HEK293 (cell line): ENCODE results near the gene HPSE2.

Experiments
- GLI2 ChIP-seq: fragments of 450-650 bp; formaldehyde crosslinking; IDR thresholded peaks from 2 replicates; pipeline ENCODE4; 2017; ENCODE audit warnings: missing biosample characterization, missing genetic modification characterization, low read depth, borderline replicate concordance
- YY1 ChIP-seq: fragments of 450-650 bp; formaldehyde crosslinking; IDR thresholded peaks from 2 replicates; pipeline ENCODE4 v1.5.1; 2018; ENCODE audit warnings: missing biosample characterization, missing genetic modification characterization
- ZBTB21 ChIP-seq: fragments of 450-650 bp; formaldehyde crosslinking; IDR thresholded peaks from 2 replicates; pipeline ENCODE4 v1.5.1; 2017; ENCODE audit warnings: missing biosample characterization, missing genetic modification characterization
- ZNF138 ChIP-seq: fragments of 450-650 bp; formaldehyde crosslinking; IDR thresholded peaks from 2 replicates; pipeline ENCODE4 v1.5.1; 2016; ENCODE audit warnings: missing biosample characterization, missing genetic modification characterization, borderline replicate concordance
- ZNF174 ChIP-seq: fragments of 450-650 bp; formaldehyde crosslinking; IDR thresholded peaks from 2 replicates; pipeline ENCODE4 v1.5.0; 2017; ENCODE audit warnings: missing biosample characterization, mild to moderate bottlenecking, missing genetic modification characterization
- ZNF394 ChIP-seq: fragments of 450-650 bp; formaldehyde crosslinking; IDR thresholded peaks from 2 replicates; pipeline ENCODE4 v1.5.1; 2016; ENCODE audit warnings: missing biosample characterization, missing genetic modification characterization, mild to moderate bottlenecking, moderate library complexity, borderline replicate concordance
- TF ChIP-seq, protein P1 (sequence below): fragments of 450-650 bp; formaldehyde crosslinking; IDR thresholded peaks from 2 replicates; pipeline ENCODE4 v1.5.1; 2016; ENCODE audit warnings: missing biosample characterization, missing genetic modification characterization
- TF ChIP-seq, protein P2 (sequence below): fragments of 450-650 bp; formaldehyde crosslinking; IDR thresholded peaks from 2 replicates; pipeline ENCODE4 v1.5.1; 2016; ENCODE audit warnings: missing biosample characterization, missing genetic modification characterization

DNA sequence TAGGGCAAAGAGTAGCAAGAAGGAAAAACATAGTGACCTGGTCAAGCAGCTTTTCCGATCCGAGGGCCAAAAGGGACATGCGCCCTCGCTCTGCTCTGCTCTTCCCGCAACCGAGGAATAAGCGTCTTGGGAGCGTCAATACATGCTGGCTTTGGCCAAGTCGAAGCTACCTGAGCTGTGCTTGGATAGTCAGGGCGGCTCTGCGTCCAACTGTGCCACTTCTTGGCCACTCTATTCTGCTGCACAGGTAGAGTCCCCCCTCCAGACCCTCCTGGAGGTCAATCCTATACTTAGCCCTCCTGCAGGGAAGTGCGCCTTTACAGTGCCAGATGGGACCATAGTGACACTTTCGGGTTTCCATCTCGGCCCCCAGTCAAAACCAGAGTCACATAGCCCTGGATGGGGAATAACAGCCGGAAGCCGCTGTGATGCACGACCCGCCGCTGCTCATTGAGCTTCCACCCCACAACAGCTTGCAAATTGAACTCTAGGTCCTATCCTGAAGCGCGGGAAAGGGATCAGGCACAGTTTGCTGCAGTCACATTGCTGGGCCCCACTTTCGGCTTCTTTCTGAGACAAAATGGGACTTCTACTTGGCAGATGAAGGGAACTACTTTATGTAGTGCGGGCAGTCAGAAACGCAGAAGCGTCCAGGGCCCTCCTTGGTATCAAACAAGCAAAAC, 1.1 kb upstream of the HPSE2 start:
- TF ChIP-seq ZNF174 (tag by site-specific recombination) (no peak), ZNF394 (no peak), GLI2 (tag by site-specific recombination) (no peak), ZNF138 (tag by site-specific recombination) (no peak), YY1 (no peak), ZBTB21 (tag by site-specific recombination) (no peak)
- TF ChIP-seq, protein P1, sequence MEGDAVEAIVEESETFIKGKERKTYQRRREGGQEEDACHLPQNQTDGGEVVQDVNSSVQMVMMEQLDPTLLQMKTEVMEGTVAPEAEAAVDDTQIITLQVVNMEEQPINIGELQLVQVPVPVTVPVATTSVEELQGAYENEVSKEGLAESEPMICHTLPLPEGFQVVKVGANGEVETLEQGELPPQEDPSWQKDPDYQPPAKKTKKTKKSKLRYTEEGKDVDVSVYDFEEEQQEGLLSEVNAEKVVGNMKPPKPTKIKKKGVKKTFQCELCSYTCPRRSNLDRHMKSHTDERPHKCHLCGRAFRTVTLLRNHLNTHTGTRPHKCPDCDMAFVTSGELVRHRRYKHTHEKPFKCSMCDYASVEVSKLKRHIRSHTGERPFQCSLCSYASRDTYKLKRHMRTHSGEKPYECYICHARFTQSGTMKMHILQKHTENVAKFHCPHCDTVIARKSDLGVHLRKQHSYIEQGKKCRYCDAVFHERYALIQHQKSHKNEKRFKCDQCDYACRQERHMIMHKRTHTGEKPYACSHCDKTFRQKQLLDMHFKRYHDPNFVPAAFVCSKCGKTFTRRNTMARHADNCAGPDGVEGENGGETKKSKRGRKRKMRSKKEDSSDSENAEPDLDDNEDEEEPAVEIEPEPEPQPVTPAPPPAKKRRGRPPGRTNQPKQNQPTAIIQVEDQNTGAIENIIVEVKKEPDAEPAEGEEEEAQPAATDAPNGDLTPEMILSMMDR (tag by site-specific recombination): no peak
- TF ChIP-seq, protein P2, sequence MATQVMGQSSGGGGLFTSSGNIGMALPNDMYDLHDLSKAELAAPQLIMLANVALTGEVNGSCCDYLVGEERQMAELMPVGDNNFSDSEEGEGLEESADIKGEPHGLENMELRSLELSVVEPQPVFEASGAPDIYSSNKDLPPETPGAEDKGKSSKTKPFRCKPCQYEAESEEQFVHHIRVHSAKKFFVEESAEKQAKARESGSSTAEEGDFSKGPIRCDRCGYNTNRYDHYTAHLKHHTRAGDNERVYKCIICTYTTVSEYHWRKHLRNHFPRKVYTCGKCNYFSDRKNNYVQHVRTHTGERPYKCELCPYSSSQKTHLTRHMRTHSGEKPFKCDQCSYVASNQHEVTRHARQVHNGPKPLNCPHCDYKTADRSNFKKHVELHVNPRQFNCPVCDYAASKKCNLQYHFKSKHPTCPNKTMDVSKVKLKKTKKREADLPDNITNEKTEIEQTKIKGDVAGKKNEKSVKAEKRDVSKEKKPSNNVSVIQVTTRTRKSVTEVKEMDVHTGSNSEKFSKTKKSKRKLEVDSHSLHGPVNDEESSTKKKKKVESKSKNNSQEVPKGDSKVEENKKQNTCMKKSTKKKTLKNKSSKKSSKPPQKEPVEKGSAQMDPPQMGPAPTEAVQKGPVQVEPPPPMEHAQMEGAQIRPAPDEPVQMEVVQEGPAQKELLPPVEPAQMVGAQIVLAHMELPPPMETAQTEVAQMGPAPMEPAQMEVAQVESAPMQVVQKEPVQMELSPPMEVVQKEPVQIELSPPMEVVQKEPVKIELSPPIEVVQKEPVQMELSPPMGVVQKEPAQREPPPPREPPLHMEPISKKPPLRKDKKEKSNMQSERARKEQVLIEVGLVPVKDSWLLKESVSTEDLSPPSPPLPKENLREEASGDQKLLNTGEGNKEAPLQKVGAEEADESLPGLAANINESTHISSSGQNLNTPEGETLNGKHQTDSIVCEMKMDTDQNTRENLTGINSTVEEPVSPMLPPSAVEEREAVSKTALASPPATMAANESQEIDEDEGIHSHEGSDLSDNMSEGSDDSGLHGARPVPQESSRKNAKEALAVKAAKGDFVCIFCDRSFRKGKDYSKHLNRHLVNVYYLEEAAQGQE (tag by site-specific recombination): no peak
